Activated T-cell treated with anti-CD3 and anti-CD28 coated beads, Interleukin-2, amount 50 U/mL, for 24 hours (primary cell): ENCODE results near the gene CACNA1S.

Source experiments
- DNase-seq: peaks from one replicate; pipeline ENCODE4 v3.0.0-alpha.2; 2020
- H3K27ac Mint-ChIP-seq: 2 replicates; pipeline ENCODE4 v1.8.0; 2020; ENCODE audit warnings: mild to moderate bottlenecking, mixed read lengths
- H3K27me3 Mint-ChIP-seq: 2 replicates; pipeline ENCODE4 v1.8.0; 2020; ENCODE audit warnings: mixed read lengths
- H3K36me3 Mint-ChIP-seq: 2 replicates; pipeline ENCODE4 v1.8.0; 2020; ENCODE audit warnings: low read depth, mixed read lengths
- H3K4me1 Mint-ChIP-seq: 2 replicates; pipeline ENCODE4 v1.8.0; 2020; ENCODE audit warnings: low read depth, mixed read lengths
- H3K4me3 Mint-ChIP-seq: 2 replicates; pipeline ENCODE4 v1.8.0; 2020; ENCODE audit warnings: mild to moderate bottlenecking, moderate library complexity, mixed read lengths
- H3K9me3 Mint-ChIP-seq: 2 replicates; pipeline ENCODE4 v1.8.0; 2020; ENCODE audit warnings: mixed read lengths

CACNA1S gene

DNA sequence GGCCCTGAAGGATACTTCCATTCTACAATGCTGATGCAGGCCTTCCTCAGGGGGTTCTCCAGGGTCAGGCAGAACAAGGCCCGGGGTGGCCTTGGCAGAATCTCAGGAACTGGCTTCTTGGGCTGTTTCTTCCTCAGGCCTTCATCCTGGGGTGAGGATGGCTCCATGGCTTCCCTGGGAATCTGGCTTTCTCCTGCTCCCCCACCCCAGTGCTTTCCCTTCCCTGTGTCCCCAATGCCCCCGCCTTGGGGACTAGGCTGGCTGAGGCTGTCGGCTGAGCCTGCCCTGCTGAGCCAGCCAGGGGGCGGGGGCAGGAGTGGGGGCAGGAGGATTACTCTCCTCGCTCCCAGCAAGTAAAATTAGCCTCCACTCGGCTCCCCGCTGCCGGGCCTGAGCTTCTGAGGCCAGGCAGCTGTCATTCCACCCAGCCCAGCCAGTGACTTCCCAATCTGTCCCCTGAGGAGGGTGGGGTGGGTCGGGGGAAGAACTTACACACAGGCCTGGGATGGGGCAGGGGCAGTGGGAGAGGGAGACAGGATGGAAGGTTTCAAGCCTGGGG is at the start of gene CACNA1S:
CACNA1S (minus strand) TSS at position 254 of the 559 bp plus-strand sequence; CDS start at position 167, 87 bp downstream.
- H3K27me3 Mint-ChIP-seq: peaks cover 2% of the 10 kb centered on the region
- no peak within 1 kb of the TSS for H3K4me3 Mint-ChIP-seq
- H3K27ac Mint-ChIP-seq: no peak within 1 kb of the TSS

DNA sequence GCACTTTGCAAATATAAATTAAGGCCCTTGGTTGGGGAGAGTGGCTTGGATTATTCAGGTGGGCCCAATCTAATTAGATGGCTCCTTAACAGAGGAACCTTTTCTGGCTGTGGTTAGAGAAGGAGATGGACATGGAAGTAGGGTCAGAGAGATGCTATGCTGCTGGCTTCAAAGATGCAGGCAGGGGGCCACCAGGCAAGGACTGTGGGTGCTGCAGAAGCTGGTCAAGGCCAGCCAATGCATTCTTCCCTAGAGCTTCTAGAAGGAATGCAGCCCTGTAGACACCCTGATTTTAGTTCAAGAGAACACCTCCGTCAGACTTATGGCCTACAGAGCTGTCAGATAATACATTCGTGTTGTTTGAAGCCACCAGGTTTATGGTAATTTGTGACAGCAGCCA is 45.7 kb upstream of the CACNA1S start:
- H3K27me3 Mint-ChIP-seq: peaks cover 24% of the 10 kb centered on the region
- no peak overlapping the region for H3K27ac Mint-ChIP-seq
- peaks cover 13% of the 10 kb centered on the region for H3K4me1 Mint-ChIP-seq
- DNase-seq: no peak
- H3K9me3 Mint-ChIP-seq: no peaks in the 10 kb centered on the region
- H3K4me3 Mint-ChIP-seq: no peak overlapping the region
- H3K36me3 Mint-ChIP-seq: peaks cover 4% of the 10 kb centered on the region

More for the DNA sequence above, at the start of gene CACNA1S:
- no peaks in the 10 kb centered on the region for H3K36me3 Mint-ChIP-seq
- H3K4me1 Mint-ChIP-seq: peaks cover 10% of the 10 kb centered on the region
- no peak for DNase-seq
- no peaks in the 10 kb centered on the region for H3K9me3 Mint-ChIP-seq

DNA sequence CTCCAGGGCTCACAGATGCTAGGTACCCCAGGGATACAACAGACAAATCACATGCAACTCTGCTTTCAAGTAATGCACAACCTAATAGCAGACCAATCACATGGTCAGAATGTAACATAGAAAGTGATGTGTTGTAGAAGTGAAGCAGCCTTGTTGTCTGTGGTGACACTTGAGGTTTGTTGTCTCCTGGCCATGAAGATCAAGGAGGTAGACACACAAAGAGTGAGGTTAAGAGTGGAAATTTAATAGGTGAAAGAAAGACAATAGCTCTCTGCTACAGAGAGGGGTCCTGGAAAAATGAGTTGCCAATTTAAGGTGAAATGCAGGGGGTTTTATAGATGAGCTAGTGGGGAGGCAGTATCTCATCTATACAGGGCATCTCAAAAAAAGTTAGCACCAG is 44.6 kb upstream of the CACNA1S start:
- DNase-seq: no peak
- Mint-ChIP-seq H3K4me3 (no peak overlapping the region), H3K27ac (no peak overlapping the region), H3K4me1 (peaks cover 21% of the 10 kb centered on the region), H3K27me3 (peaks cover 24% of the 10 kb centered on the region), H3K36me3 (peaks cover 4% of the 10 kb centered on the region), H3K9me3 (no peaks in the 10 kb centered on the region)

DNA sequence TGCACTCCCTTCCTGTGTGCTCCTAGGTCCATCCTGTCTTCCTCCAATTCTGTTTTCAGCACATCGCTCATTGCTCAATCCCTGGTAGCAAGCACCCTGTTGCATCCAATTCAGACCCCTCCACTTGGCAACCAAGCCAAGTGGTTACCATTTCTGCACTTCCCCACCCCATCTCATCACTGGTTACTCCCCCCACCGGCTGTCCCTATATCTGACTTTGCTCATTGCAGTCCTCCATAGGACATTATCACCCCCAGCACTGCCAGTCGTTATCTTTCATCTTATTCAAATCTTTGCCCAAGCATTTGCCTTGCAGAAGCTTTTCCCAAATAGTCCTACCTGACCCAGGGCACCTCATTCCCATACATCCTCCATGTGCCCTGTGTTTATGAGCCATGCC is 44.1 kb upstream of the CACNA1S start:
- Mint-ChIP-seq H3K4me3 (no peak overlapping the region), H3K9me3 (no peaks in the 10 kb centered on the region), H3K27me3 (peaks cover 24% of the 10 kb centered on the region), H3K4me1 (peaks cover 21% of the 10 kb centered on the region), H3K36me3 (peaks cover 6% of the 10 kb centered on the region), H3K27ac (no peak overlapping the region)
- DNase-seq: no peak

- peak; percentile 17 for DNase-seq
- Mint-ChIP-seq H3K27ac (no peak overlapping the region), H3K4me1 (peaks cover 21% of the 10 kb centered on the region), H3K4me3 (no peak overlapping the region), H3K27me3 (peaks cover 21% of the 10 kb centered on the region), H3K9me3 (no peaks in the 10 kb centered on the region), H3K36me3 (peaks cover 12% of the 10 kb centered on the region)
These were observed 43.1 kb upstream of the CACNA1S start for GRCh38 chr1:201155354-201155753.

GRCh38 chr1:201154389-201155165 is 42.4 kb upstream of the CACNA1S start, which contains the start of gene TMEM9:
TSS of gene TMEM9 (minus strand) at chr1:201154474. CDS start at chr1:201153923, 551 bp downstream.
- peak; percentile 99 for DNase-seq
- peak within 1 kb of the TSS; percentile 85 for H3K4me3 Mint-ChIP-seq
- peaks cover 12% of the 10 kb centered on the region for H3K36me3 Mint-ChIP-seq
- H3K27ac Mint-ChIP-seq: peak within 1 kb of the TSS; percentile 81
- H3K9me3 Mint-ChIP-seq: no peaks in the 10 kb centered on the region
- peaks cover 21% of the 10 kb centered on the region for H3K4me1 Mint-ChIP-seq
- H3K27me3 Mint-ChIP-seq: peaks cover 18% of the 10 kb centered on the region

- Mint-ChIP-seq H3K36me3 (peaks cover 21% of the 10 kb centered on the region), H3K9me3 (no peaks in the 10 kb centered on the region), H3K27ac (peak overlapping the region; percentile 81), H3K4me3 (peak overlapping the region; percentile 85), H3K4me1 (peaks cover 21% of the 10 kb centered on the region), H3K27me3 (peaks cover 18% of the 10 kb centered on the region)
- no peak for DNase-seq
These were observed 41.5 kb upstream of the CACNA1S start for GRCh38 chr1:201153474-201154388.

DNA sequence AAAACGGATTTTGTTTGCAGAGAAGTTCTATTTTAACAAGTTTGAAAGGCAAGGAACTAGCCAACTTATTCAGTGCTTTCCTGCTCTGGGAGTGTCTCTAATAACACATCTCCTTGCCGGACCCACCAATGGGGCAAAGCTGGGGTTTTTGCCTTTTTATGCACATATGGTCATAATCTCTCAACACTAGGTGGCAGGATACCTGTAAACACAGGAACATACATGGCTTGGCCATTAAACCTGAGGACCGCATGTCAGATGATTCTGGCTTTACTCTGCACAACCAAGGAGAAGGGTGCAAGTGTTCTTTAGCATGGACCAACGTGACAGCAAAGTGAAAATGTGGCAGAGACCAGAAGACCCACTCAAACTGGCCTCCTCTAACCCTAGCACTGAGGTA is 37.2 kb upstream of the CACNA1S start:
- Mint-ChIP-seq H3K4me1 (peaks cover 15% of the 10 kb centered on the region), H3K9me3 (no peaks in the 10 kb centered on the region), H3K4me3 (no peak overlapping the region), H3K36me3 (peaks cover 50% of the 10 kb centered on the region), H3K27ac (no peak overlapping the region), H3K27me3 (no peaks in the 10 kb centered on the region)
- DNase-seq: no peak

DNA sequence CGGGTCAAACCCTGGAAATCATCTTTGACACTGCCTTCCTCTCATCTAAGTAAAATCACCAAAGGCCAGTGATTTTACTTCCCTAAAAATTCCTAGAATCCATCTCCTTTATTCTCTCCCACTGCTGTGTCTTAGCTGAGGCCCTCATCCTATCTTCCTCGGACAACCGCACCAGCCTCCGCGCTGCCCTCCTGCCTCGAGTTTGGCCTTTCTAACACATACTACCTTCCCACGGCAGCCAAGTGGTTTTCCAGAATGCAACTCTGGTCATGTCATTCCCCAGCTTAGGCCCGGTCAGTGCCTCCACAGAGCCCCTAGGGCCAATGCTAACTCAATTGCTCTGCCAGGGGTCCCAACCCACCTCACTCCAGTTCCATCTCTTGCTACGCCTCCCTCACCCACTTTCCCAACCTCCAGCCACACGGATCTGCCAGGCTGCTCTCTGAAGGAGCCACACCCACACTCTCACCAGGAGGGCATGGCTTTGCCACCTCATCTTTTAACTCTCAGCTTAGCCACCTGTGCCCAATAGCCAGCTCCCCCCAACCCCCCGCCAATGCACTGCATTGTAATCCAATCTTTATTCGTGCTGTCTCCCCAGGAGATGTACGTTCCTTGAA is 35.3 kb upstream of the CACNA1S start:
- H3K36me3 Mint-ChIP-seq: peaks cover 65% of the 10 kb centered on the region
- peaks cover 3% of the 10 kb centered on the region for H3K4me1 Mint-ChIP-seq
- H3K4me3 Mint-ChIP-seq: no peak overlapping the region
- H3K27ac Mint-ChIP-seq: no peak overlapping the region
- no peaks in the 10 kb centered on the region for H3K27me3 Mint-ChIP-seq
- H3K9me3 Mint-ChIP-seq: no peaks in the 10 kb centered on the region
- DNase-seq: no peak

DNA sequence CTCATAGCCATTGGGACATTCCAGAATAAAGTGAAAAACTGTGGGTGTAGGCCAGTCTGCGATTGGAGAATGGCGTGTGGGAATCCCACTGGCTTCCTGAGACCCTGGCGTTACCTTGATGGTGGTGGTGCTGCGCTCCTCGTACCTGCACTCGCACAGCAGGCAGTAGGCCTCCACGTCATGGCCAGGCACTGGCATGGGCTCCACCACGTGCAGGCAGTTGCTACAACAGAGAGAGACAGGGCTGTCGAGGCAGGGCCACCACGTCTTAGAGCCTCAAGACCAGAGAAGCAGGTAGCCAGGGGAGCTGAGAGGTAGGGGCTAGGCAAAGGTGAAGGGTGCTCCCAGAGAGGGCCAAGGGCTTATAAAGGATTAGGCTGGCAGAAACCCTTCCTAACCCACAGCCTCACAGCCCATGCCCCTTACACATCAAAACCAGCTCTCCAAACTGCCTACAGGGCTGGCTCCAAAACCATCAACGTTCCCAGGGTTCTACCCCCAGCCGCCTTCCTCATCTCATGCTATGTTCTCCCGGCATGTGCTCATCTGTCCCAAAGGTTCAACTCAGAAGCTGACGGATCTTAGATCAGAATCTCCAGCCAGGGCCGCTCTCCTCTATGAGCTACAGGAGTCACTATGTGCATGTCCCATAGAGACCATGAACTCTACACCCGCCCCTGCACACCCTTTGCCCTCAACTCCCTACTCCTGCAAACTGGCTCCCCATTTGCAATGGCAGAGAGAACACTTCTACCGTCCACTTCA is 34.6 kb upstream of the CACNA1S start:
- peaks cover 70% of the 10 kb centered on the region for H3K36me3 Mint-ChIP-seq
- no peaks in the 10 kb centered on the region for H3K9me3 Mint-ChIP-seq
- H3K27ac Mint-ChIP-seq: no peak overlapping the region
- no peaks in the 10 kb centered on the region for H3K4me1 Mint-ChIP-seq
- no peak overlapping the region for H3K4me3 Mint-ChIP-seq
- DNase-seq: no peak
- no peaks in the 10 kb centered on the region for H3K27me3 Mint-ChIP-seq

DNA sequence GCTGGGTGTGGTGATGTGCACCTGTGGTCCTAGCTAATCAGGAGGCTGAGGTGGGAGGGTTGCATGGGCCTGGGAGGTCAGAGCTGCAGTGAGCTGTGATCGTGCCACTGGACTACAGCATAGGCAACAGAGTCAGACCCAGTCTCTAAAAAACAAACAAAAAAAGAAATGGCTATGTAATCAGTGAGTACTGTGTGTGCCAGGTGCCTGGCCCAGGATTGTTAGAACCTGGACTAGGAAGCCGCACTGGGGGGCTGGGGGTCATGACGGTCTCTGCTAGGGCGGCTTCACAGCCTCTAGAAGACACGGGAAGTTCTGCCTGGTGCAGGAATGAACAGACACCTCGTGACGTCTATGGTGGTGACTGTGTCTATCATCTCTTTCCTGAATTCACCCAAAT is 33.6 kb upstream of the CACNA1S start:
- Mint-ChIP-seq H3K9me3 (no peaks in the 10 kb centered on the region), H3K4me1 (no peaks in the 10 kb centered on the region), H3K4me3 (no peak overlapping the region), H3K36me3 (peaks cover 69% of the 10 kb centered on the region), H3K27ac (no peak overlapping the region), H3K27me3 (no peaks in the 10 kb centered on the region)
- DNase-seq: peak; percentile 3

DNA sequence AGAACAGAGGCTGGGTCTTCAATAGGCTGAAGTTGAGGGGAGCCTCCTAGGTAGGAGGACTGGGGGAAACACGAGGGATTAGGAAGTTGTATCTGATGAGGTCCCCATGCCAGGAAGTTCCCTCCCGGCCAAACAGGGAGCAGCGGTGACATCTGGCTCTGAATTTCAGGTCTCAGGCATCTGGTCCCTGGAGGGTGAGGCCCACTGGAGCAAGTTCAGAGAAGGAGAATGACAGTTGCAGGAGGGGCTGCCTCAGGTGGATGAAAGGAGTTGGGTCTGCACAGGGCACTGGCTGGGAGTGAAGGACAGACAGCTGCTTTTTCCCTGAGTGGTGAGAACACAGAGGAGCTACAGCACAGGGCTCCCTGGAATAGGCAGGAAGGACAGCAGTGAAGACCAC is 32.9 kb upstream of the CACNA1S start:
- no peaks in the 10 kb centered on the region for H3K27me3 Mint-ChIP-seq
- H3K9me3 Mint-ChIP-seq: no peaks in the 10 kb centered on the region
- H3K27ac Mint-ChIP-seq: no peak overlapping the region
- H3K36me3 Mint-ChIP-seq: peaks cover 71% of the 10 kb centered on the region
- peak; percentile 1 for DNase-seq
- H3K4me3 Mint-ChIP-seq: no peak overlapping the region
- H3K4me1 Mint-ChIP-seq: no peaks in the 10 kb centered on the region

GRCh38 chr1:201144701-201145100 is 32.5 kb upstream of the CACNA1S start:
- Mint-ChIP-seq H3K27me3 (no peaks in the 10 kb centered on the region), H3K9me3 (no peaks in the 10 kb centered on the region), H3K4me3 (no peak overlapping the region), H3K36me3 (peaks cover 74% of the 10 kb centered on the region), H3K27ac (no peak overlapping the region), H3K4me1 (no peaks in the 10 kb centered on the region)
- peak; percentile 0 for DNase-seq
